Uterus (tissue), 4 donors: ENCODE data around the gene AP2A2. TPM values are rescaled to one million over a fixed set of nuclear protein-coding genes. Genes with fewer than 3 reads are reported as not detected.

ENCODE experiments used
- DNase-seq, 2 donors: peaks; one replicate each; pipeline ENCODE4 v3.0.0-alpha.2; 2019 to 2020
- H3K27ac ChIP-seq, 2 donors: fragments of 200-600 bp; sonication (generic); 1 replicate in 1 of 2; 2 replicates in 1 of 2; pipeline ENCODE4 v1.5.1; 2016 to 2018
- H3K27me3 ChIP-seq, 2 donors: fragments of 200-600 bp; sonication (generic); one replicate each; pipeline ENCODE4 v1.5.1; 2018 to 2019; ENCODE audit warnings: control low read depth in 1 of 2
- H3K36me3 ChIP-seq, 2 donors: fragments of 200-600 bp; sonication (generic); one replicate each; pipeline ENCODE4 v1.5.1; 2019; ENCODE audit warnings: control low read depth in 1 of 2
- H3K4me1 ChIP-seq, 2 donors: fragments of 200-600 bp; sonication (generic); one replicate each; pipeline ENCODE4 v1.5.1; 2018 to 2019; ENCODE audit warnings: control low read depth in 1 of 2
- H3K4me3 ChIP-seq, 2 donors: fragments of 200-600 bp; sonication (generic); 1 replicate in 1 of 2; 2 replicates in 1 of 2; pipeline ENCODE4 v1.5.1; 2018 to 2019; ENCODE audit warnings: mild to moderate bottlenecking in 1 of 2
- H3K9me3 ChIP-seq, 2 donors: fragments of 200-600 bp; sonication (generic); one replicate each; pipeline ENCODE4 v1.5.1; 2019; ENCODE audit warnings: control low read depth in 1 of 2
- CTCF ChIP-seq, 4 experiments: fragments of 200-600 bp in 2 of 4; fragments of 450-650 bp in 2 of 4; sonication (generic) in 2 of 4; IDR thresholded peaks; one replicate each; pipeline ENCODE4 v1.5.1; 2016 to 2019; ENCODE audit warnings: antibody characterized with exemption in 4 of 4, mild to moderate bottlenecking in 2 of 4, moderate library complexity in 1 of 4
- POLR2A ChIP-seq, 2 donors: fragments of 450-650 bp; IDR thresholded peaks; one replicate each; pipeline ENCODE4 v1.6.1; 2016; ENCODE audit warnings: antibody characterized with exemption in 2 of 2, mild to moderate bottlenecking in 1 of 2, moderate library complexity in 1 of 2
- intact Hi-C: fragments of 100-400 bp; cut with DNase I; formaldehyde crosslinking; loops from one replicate; pipeline ENCODE4 v1.15.1; 2023; ENCODE audit warnings: low total_unique reads
- total RNA-seq, 4 donors: library from RNA; depleted of rRNA in 3 of 4; stranded (reverse); fragments of >200 nt in 3 of 4; gene quantifications; one replicate each; pipeline versions ENCODE4 v1.1.0 to v1.2.4, GENCODE V29; 2014 to 2023
- donor health status: DM: yes; HTN: yes; CAD: no.

AP2A2 gene
- total RNA-seq, 4 donors from 2014 or later: 25.6 to 120 (median 40.4) TPM

- no peak for DNase-seq
- Histone ChIP-seq H3K36me3 (no peaks in the 10 kb centered on the region), H3K4me1 (no peaks in the 10 kb centered on the region), H3K4me3 (no peak overlapping the region), H3K9me3 (no peaks in the 10 kb centered on the region), H3K27me3 (no peaks in the 10 kb centered on the region), H3K27ac (no peak overlapping the region)
- intact Hi-C loops: no loop called here
- TF ChIP-seq CTCF (IDR thresholded peaks at IDR 0.05): no peak
- TF ChIP-seq POLR2A (IDR thresholded peaks at IDR 0.05): no peak
Measured at GRCh38 chr11:1009371-1009770, 83.7 kb downstream of the AP2A2 start.

DNA sequence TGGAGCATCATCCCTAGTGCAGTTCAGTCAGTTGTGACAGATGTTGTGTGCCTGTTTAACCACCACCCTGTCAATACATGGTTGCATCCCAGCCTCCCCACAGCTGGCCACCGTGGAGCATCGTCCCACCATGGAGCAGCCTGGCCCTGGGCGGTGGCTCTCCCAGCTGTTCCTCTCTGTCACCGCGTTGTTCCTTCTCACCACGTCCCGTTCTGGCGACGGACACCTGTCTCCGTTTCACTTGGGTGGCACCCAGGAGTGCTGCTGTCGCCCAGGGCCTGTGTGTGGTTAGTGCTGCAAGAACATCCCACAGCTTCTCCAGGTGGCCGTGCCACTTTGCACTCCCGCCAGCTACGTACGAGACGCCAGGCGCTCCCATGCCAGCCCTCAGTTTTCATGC lies 84.3 kb downstream of the AP2A2 start:
- no peaks in the 10 kb centered on the region for H3K27me3 ChIP-seq
- no peak for TF ChIP-seq CTCF (IDR thresholded peaks at IDR 0.05)
- TF ChIP-seq POLR2A (IDR thresholded peaks at IDR 0.05): no peak
- intact Hi-C loops: no loop called here

DNA sequence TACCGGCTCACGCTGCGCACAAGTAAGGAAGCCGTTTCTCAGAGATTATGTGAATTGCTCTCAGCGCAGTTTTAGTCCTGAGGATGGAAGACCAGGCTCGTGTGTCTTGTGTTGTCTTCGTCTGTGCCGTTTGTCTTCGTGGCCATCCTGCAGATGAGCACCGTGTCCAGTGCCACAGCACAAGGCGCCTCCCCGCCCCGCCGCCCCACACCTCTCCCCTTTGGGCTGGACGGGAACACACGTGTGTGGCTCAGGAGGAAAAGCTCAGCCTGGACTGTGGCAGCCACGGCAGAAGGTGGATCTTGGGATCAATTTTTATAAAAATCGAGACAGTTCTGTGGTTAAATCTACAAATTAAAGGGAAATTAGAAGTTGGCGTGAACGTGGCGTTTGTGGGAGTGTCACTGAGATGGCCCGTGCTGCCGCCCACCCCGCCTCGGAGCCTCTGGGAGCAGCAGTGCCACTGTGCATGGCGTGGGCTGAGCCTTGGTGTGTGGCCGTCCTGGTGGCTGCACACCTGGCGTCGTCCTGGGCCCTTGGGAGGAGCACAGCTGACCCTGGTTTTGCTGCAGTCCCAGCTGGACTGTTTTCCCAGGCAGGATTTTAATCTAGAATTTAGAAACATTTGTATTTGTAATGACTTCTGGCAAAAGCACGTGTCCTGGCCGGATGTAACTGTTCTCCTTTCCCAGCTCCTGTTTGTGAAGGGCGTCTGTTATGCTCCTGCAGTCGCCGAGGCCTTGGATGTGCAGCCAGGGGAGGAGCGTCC lies 85.1 kb downstream of the AP2A2 start:
- intact Hi-C loops: no loop called here
- no peak overlapping the region for H3K4me3 ChIP-seq
- no peaks in the 10 kb centered on the region for H3K36me3 ChIP-seq

More for the DNA sequence above, 84.3 kb downstream of the AP2A2 start:
- H3K9me3 ChIP-seq: no peaks in the 10 kb centered on the region
- H3K4me1 ChIP-seq: no peaks in the 10 kb centered on the region
- DNase-seq: no peak
- no peak overlapping the region for H3K4me3 ChIP-seq
- H3K36me3 ChIP-seq: no peaks in the 10 kb centered on the region
- H3K27ac ChIP-seq: no peak overlapping the region

GRCh38 chr11:1011320-1011698 lies 85.6 kb downstream of the AP2A2 start:
- no peaks in the 10 kb centered on the region for H3K4me1 ChIP-seq
- no peaks in the 10 kb centered on the region for H3K36me3 ChIP-seq
- H3K9me3 ChIP-seq: no peaks in the 10 kb centered on the region
- no peaks in the 10 kb centered on the region for H3K27me3 ChIP-seq
- intact Hi-C loops: no loop called here
- TF ChIP-seq POLR2A (IDR thresholded peaks at IDR 0.05): no peak
- TF ChIP-seq CTCF (IDR thresholded peaks at IDR 0.05): no peak
- no peak for DNase-seq
- H3K27ac ChIP-seq: no peak overlapping the region
- H3K4me3 ChIP-seq: no peak overlapping the region

More for the DNA sequence above, 85.1 kb downstream of the AP2A2 start:
- Histone ChIP-seq H3K9me3 (no peaks in the 10 kb centered on the region), H3K27me3 (no peaks in the 10 kb centered on the region), H3K4me1 (no peaks in the 10 kb centered on the region), H3K27ac (no peak overlapping the region)
- TF ChIP-seq POLR2A (IDR thresholded peaks at IDR 0.05) (no peak), CTCF (IDR thresholded peaks at IDR 0.05) (no peak)
- DNase-seq: no peak

DNA sequence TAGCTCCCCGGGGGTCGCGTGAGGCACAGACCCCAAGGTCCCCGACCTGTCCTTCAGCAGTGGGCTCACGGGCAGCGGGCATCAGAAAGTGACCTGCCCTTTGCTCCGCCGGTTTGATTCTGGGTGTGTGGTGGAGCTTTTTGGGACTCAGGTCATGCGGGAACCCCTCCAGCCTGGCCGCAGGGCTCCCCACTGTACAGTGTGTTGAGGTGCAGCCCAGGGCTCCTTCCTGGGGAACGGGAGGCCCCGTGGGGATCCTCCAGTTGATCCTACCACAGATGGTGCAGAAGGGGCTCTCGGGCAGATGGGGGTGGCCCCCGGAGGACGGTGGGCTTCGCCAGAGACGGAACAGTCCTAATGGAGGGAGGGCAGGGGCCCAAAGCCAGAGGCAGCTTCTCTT lies 86.6 kb downstream of the AP2A2 start:
- H3K36me3 ChIP-seq: no peaks in the 10 kb centered on the region
- H3K4me3 ChIP-seq: no peak overlapping the region
- no peaks in the 10 kb centered on the region for H3K4me1 ChIP-seq
- DNase-seq: no peak
- H3K9me3 ChIP-seq: no peaks in the 10 kb centered on the region
- H3K27ac ChIP-seq: no peak overlapping the region
- no peaks in the 10 kb centered on the region for H3K27me3 ChIP-seq
- TF ChIP-seq CTCF (IDR thresholded peaks at IDR 0.05) (no peak), POLR2A (IDR thresholded peaks at IDR 0.05) (no peak)
- intact Hi-C loops: no loop called here
